GM12878 (cell line): ENCODE data around the gene NOSTRIN. TPM values are rescaled to one million over a fixed set of nuclear protein-coding genes. Genes with fewer than 3 reads are reported as not detected.

Experiments
- ATAC-seq: fragments of 200-7000 bp; cut with Tn5 transposase; 3 replicates; pipeline ENCODE4 v1.9.1; 2020; ENCODE audit warnings: mild to moderate bottlenecking, moderate library complexity
- BruUV-seq: library from RNA; stranded (reverse); fragments of 400-500 nt; replicated peaks from 2 replicates; lab custom pipeline; 2021; lab: Mats Ljungman, UMichigan
- CTCF ChIA-PET: fragments of 300-600 bp; sonication (Branson Sonifier 250); formaldehyde crosslinking; extraction: SDS; loops from one replicate; lab custom pipeline; 2021; ENCODE audit warnings: inconsistent platforms; lab: Yijun Ruan, JAX
- POLR2A ChIA-PET: fragments of 350-600 bp; formaldehyde crosslinking; extraction: SDS; loops from one replicate; lab custom pipeline; 2021; ENCODE audit warnings: inconsistent platforms; lab: Charles Lee
- RAD21 ChIA-PET: fragments of 300-600 bp; sonication (Branson Sonifier 250); formaldehyde crosslinking; loops from one replicate; lab custom pipeline; 2023; ENCODE audit warnings: antibody characterized with exemption; ENCODE audit not compliant: unreplicated experiment; lab: Charles Lee
- SMC1A ChIA-PET: fragments of 300-600 bp; sonication (Branson Sonifier 250); formaldehyde crosslinking; loops from one replicate; lab custom pipeline; 2023; ENCODE audit not compliant: unreplicated experiment, uncharacterized antibody; lab: Charles Lee
- DNase-seq: peaks from one replicate; pipeline ENCODE4 v3.0.0-alpha.2; 2011; ENCODE audit warnings: low read depth, low spot score
- FAIRE-seq: peaks from 3 replicates; lab custom pipeline; 2011; peaks lifted over from hg19 to GRCh38; lab: Jason Lieb, UNC
- H2AFZ ChIP-seq: 2 replicates; pipeline ENCODE4 v1.6.0; 2011; ENCODE audit warnings: low read depth, low read length, control low read depth; ENCODE audit not compliant: control insufficient read depth
- H3K27ac ChIP-seq: 2 replicates; pipeline ENCODE4 v1.5.1; 2011; ENCODE audit warnings: control low read depth; ENCODE audit not compliant: control insufficient read depth, insufficient read depth
- H3K27me3 ChIP-seq, 2 experiments: replicated peaks in 1 of 2; 2 replicates each; pipeline versions ENCODE4 v1.6.0 to v1.6.1; 2011; ENCODE audit warnings: low read length in 1 of 2; ENCODE audit not compliant: control insufficient read depth in 2 of 2, insufficient read depth in 2 of 2
- H3K36me3 ChIP-seq, 2 experiments: 2 replicates each; pipeline ENCODE4 v1.5.1; 2011; ENCODE audit warnings: low read length in 1 of 2; ENCODE audit not compliant: control insufficient read depth in 2 of 2, insufficient read depth in 2 of 2
- H3K4me1 ChIP-seq: 2 replicates; pipeline ENCODE4 v1.6.1; 2011; ENCODE audit warnings: mild to moderate bottlenecking, low read length, moderate library complexity, mixed read lengths; ENCODE audit not compliant: control insufficient read depth, insufficient read depth
- H3K4me2 ChIP-seq: 2 replicates; pipeline ENCODE4 v1.6.0; 2011; ENCODE audit warnings: control low read depth; ENCODE audit not compliant: control insufficient read depth, insufficient read depth
- H3K4me3 ChIP-seq: fragments of 200-600 bp; sonication (generic); 2 replicates; pipeline ENCODE4 v1.5.1; 2016
- H3K79me2 ChIP-seq: 2 replicates; pipeline ENCODE4 v1.6.0; 2011; ENCODE audit warnings: low read length; ENCODE audit not compliant: control insufficient read depth, insufficient read depth
- H3K9ac ChIP-seq: 2 replicates; pipeline ENCODE4 v1.8.0; 2011; ENCODE audit warnings: low read length, control low read depth, mixed read lengths; ENCODE audit not compliant: control insufficient read depth, insufficient read depth
- H3K9me3 ChIP-seq: replicated peaks from 3 replicates; pipeline ENCODE4 v1.5.1; 2011; ENCODE audit warnings: mild to moderate bottlenecking, low read length; ENCODE audit not compliant: control insufficient read depth, insufficient read depth
- H4K20me1 ChIP-seq: 2 replicates; pipeline ENCODE4 v1.6.0; 2011; ENCODE audit not compliant: control insufficient read depth, insufficient read depth
- BRCA1 ChIP-seq: IDR thresholded peaks from 2 replicates; pipeline ENCODE4 v1.6.1; 2011; ENCODE audit warnings: low read depth, low read length, improper control_type of control experiment
- CEBPB ChIP-seq, 2 experiments: fragments of 150-350 bp in 1 of 2; IDR thresholded peaks; 2 replicates each; pipeline ENCODE4 v1.6.1; 2012 to 2014; ENCODE audit warnings: low read depth in 2 of 2, low read length in 2 of 2, borderline replicate concordance in 1 of 2, inconsistent platforms in 1 of 2
- CHD2 ChIP-seq: IDR thresholded peaks from 2 replicates; pipeline ENCODE4 v1.6.1; 2011; ENCODE audit warnings: low read depth, low read length, improper control_type of control experiment, borderline replicate concordance
- CHD4 ChIP-seq: fragments of 200-600 bp; sonication (generic); IDR thresholded peaks from 2 replicates; pipeline ENCODE4 v1.6.1; 2016; ENCODE audit warnings: mild to moderate bottlenecking
- EED ChIP-seq: sonication (generic); IDR thresholded peaks from 2 replicates; pipeline ENCODE4 v1.6.1; 2016; ENCODE audit warnings: antibody characterized with exemption, low read depth
- EZH2 ChIP-seq: IDR thresholded peaks from 2 replicates; pipeline ENCODE4 v1.6.1; 2012; ENCODE audit warnings: low read depth, mild to moderate bottlenecking, control low read depth, inconsistent platforms, low read length, borderline replicate concordance; ENCODE audit not compliant: control insufficient read depth
- HDAC6 ChIP-seq: fragments of 200-600 bp; sonication (generic); IDR thresholded peaks from one replicate; pipeline ENCODE4 v1.8.0; 2017; ENCODE audit warnings: antibody characterized with exemption; ENCODE audit not compliant: unreplicated experiment
- HDGF ChIP-seq: fragments of 450-650 bp; IDR thresholded peaks from 2 replicates; pipeline ENCODE4 v1.6.1; 2016; ENCODE audit warnings: antibody characterized with exemption
- JUND ChIP-seq: IDR thresholded peaks from 2 replicates; pipeline ENCODE4 v1.6.1; 2012; ENCODE audit warnings: low read depth, mild to moderate bottlenecking, low read length, improper control_type of control experiment, moderate library complexity
- MEF2A ChIP-seq: IDR thresholded peaks from 2 replicates; pipeline ENCODE4 v1.6.1; 2011; ENCODE audit warnings: low read depth, mild to moderate bottlenecking, low read length, moderate library complexity; ENCODE audit not compliant: insufficient read depth
- POLR2AphosphoS5 ChIP-seq: IDR thresholded peaks from 2 replicates; pipeline ENCODE4 v1.6.1; 2011; ENCODE audit warnings: mild to moderate bottlenecking, low read length, inconsistent platforms
- RB1 ChIP-seq: fragments of 450-650 bp; formaldehyde crosslinking; IDR thresholded peaks from 2 replicates; pipeline ENCODE4 v1.6.1; 2017; ENCODE audit warnings: mild to moderate bottlenecking, borderline replicate concordance
- RELA ChIP-seq: fragments of 450-650 bp; IDR thresholded peaks from 2 replicates; pipeline ENCODE4 v1.8.0; 2014; ENCODE audit warnings: borderline replicate concordance; ENCODE audit not compliant: partially characterized antibody
- SRF ChIP-seq, 2 experiments: IDR thresholded peaks; 2 replicates each; pipeline ENCODE4 v1.6.1; 2011; ENCODE audit warnings: low read depth in 2 of 2, low read length in 2 of 2, mild to moderate bottlenecking in 1 of 2, moderate library complexity in 1 of 2
- TAF1 ChIP-seq: IDR thresholded peaks from 2 replicates; pipeline ENCODE4 v1.6.1; 2011; ENCODE audit warnings: mild to moderate bottlenecking, low read depth, low read length, borderline replicate concordance
- ZZZ3 ChIP-seq: IDR thresholded peaks from 2 replicates; pipeline ENCODE4 v1.6.1; 2011; ENCODE audit warnings: low read depth; ENCODE audit not compliant: control insufficient read depth, insufficient read length
- WGBS: methylation state at CpG from one replicate; pipeline ENCODE4 v1.1.6; 2016; ENCODE audit warnings: low lambda C conversion rate; ENCODE audit not compliant: insufficient replicate concordance, insufficient coverage; ENCODE audit errors: missing lambda C conversion rate; 5-methylcytosine and 5-hydroxymethylcytosine counted together
- in situ Hi-C: fragments of 300-500 bp; cut with MboI; formaldehyde crosslinking; loops from 9 replicates; pipeline ENCODE4 v1.14.3; 2018; ENCODE audit warnings: mixed read lengths
- intact Hi-C: fragments of 100-400 bp; cut with micrococcal nuclease; formaldehyde crosslinking; loops from one replicate; pipeline ENCODE4 v1.14.2; 2022; ENCODE audit not compliant: unreplicated experiment
- polyA plus RNA-seq, 11 experiments: library from polyadenylated mRNA; depleted of rRNA in 4 of 11; unstranded in 6 of 11; stranded (reverse) in 5 of 11; fragments of >200 nt; fragmentation: Nextera tagmentation in 4 of 11; fragmentation: Illumina TruSeq in 1 of 11; extraction: Ambion mirVana in 4 of 11; extraction: Trizol in 1 of 11; gene quantifications; 1 replicate in 1 of 11; 2 replicates in 10 of 11; pipeline versions ENCODE4 v1.2.1 to v1.2.3, GENCODE V29; 2011 to 2016; ENCODE audit warnings: inconsistent platforms in 2 of 11, missing spikeins in 2 of 11, low read depth in 1 of 11
- total RNA-seq, 4 experiments: library from RNA; depleted of rRNA in 3 of 4; stranded (reverse); fragments of >200 nt in 3 of 4; fragmentation: Illumina TruSeq in 1 of 4; extraction: Trizol in 1 of 4; gene quantifications; 2 replicates each; pipeline versions ENCODE4 v1.2.1 to v1.2.3, GENCODE V29; 2013 to 2021

NOSTRIN gene
- total and polyA plus RNA-seq, 10 of the 15 experiments (the other 5 are each of a cell fraction or from before 2014, with no cell fraction given): 0.13 to 0.42 (median 0.37) TPM; not detected in 5

GRCh38 chr2:168852481-168852880 lies 50.0 kb downstream of the NOSTRIN start:
- ChIA-PET POLR2A (no interaction called here), CTCF (no interaction called here), SMC1A (no interaction called here), RAD21 (no interaction called here)
- Histone ChIP-seq H3K9ac (no peak overlapping the region), H4K20me1 (no peaks in the 10 kb centered on the region), H3K27ac (no peak overlapping the region), H3K27me3 (no peaks in the 10 kb centered on the region), H2AFZ (no peak overlapping the region), H3K4me3 (no peak overlapping the region), H3K4me1 (no peaks in the 10 kb centered on the region), H3K36me3 (no peaks in the 10 kb centered on the region; a peak in 1 of 4 replicates), H3K4me2 (no peak overlapping the region), H3K9me3 (no peaks in the 10 kb centered on the region), H3K79me2 (no peaks in the 10 kb centered on the region)
- BruUV-seq: no TSS peak
- FAIRE-seq (no peak), ATAC-seq (no peak), DNase-seq (no peak)
- WGBS: 80% methylated on average over 3 of the region's 3 CpGs
- intact Hi-C loops (no loop called here), in situ Hi-C loops (no loop called here)
- no peak for TF ChIP-seq BRCA1
- TF ChIP-seq POLR2AphosphoS5: no peak
- TF ChIP-seq CEBPB (IDR thresholded peaks at IDR 0.05; ENCODE audit: borderline replicate concordance in 1 of 2, low read depth in 2 of 2, low read length in 2 of 2): no peak
- TF ChIP-seq MEF2A: no peak
- no peak for TF ChIP-seq EZH2
- no peak for TF ChIP-seq JUND
- no peak for TF ChIP-seq EED
- TF ChIP-seq CHD2: no peak
- no peak for TF ChIP-seq SRF (IDR thresholded peaks at IDR 0.05; ENCODE audit: low read depth in 2 of 2, low read length in 2 of 2)
- no peak for TF ChIP-seq RELA
- TF ChIP-seq TAF1: no peak
- TF ChIP-seq HDAC6: no peak
- no peak for TF ChIP-seq HDGF
- TF ChIP-seq RB1: no peak
- TF ChIP-seq CHD4: no peak
- TF ChIP-seq ZZZ3: no peak
